Epithelial cell of esophagus (primary cell): ENCODE results near the gene DNAH5.

Source experiments
- DNase-seq: peaks from one replicate; pipeline ENCODE4 v3.0.0; 2010; ENCODE audit warnings: low read depth
- H3K4me3 ChIP-seq: 2 replicates; pipeline ENCODE4 v1.5.1; 2011; ENCODE audit warnings: mild to moderate bottlenecking, low read length, control low read depth
- CTCF ChIP-seq: IDR thresholded peaks from 2 replicates; pipeline ENCODE4 v1.5.1; 2011; ENCODE audit warnings: low read depth, mild to moderate bottlenecking, low read length, control low read depth, inconsistent platforms; ENCODE audit not compliant: insufficient read depth; ENCODE audit errors: missing control alignments

Gene DNAH5

GRCh38 chr5:13859270-13860065 lies 85.0 kb downstream of the DNAH5 start:
- TF ChIP-seq CTCF = no peak
- DNase-seq = no peak
- H3K4me3 ChIP-seq = no peak overlapping the region

DNA sequence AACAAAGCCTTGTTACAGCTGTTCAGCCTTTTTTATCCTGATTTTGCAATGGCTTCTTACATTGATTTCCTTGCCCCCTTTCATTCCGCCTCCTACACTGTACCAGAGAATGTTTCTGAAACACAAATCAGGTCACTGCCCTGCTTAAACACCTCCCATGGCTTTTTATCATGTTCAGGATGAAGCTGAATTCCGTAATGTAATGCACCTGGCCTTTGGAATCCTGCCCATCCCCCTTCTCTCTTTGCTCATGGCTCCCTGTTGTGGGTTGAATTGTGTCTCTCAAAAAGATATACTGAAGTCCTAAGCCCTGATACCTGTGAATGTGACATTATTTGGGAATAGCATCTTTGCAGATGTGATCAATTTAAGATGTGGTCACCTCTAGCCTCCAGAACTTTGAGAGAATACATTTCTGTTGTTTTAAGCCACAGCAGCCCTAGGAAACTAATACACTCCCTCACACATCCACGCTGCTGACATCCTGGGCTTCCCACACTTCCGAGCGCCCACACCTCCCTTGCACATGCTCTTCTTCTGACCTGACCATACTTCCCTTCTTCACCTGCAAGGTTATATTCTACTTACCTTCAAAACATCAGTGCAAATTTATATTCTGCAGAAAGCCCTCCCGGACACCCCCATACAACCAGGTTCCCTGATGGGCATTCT lies 101.2 kb downstream of the DNAH5 start:
- no peak for TF ChIP-seq CTCF
- no peak overlapping the region for H3K4me3 ChIP-seq
- no peak for DNase-seq

DNA sequence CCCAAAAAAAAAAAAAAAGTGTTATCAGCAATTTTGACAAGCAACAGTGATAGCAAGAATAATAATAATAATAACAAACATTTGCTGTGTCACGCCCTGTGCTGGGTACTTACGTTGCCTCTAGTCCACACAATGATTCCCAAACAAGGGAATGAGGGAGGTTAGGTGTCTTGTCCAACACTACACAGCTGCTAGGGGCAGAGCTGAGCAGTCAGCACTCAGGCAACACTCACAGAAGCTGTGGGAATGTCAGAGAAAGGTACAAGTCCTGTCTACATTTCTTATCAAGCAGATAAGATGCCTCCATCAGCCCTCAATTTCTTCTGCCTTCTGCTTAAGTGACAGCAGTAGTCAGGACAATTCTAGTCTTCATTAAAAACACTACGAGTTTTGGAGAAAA lies 111.0 kb downstream of the DNAH5 start:
- no peak overlapping the region for H3K4me3 ChIP-seq
- DNase-seq = no peak
- TF ChIP-seq CTCF = no peak

DNA sequence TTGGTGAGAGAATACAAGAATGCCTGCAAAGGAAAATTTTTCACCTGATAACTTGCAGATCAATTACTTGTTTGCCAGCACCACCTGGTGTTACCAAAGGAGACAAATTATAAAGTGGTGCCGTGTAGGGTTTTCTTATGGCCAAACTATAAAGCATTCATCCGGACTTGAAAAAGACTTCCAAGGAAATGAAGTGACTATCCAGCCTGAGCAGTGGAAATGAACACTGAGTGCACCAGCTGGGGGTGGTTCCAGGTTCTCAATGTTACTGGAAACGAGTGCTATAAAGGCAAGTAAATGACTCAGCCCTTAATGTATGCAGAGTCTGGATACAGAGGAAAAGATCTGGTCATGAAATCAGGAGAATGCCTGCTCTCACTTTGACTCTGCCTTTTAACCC lies 113.1 kb downstream of the DNAH5 start:
- DNase-seq = peak; percentile 74
- H3K4me3 ChIP-seq = no peak overlapping the region
- TF ChIP-seq CTCF = peak; percentile 44

DNA sequence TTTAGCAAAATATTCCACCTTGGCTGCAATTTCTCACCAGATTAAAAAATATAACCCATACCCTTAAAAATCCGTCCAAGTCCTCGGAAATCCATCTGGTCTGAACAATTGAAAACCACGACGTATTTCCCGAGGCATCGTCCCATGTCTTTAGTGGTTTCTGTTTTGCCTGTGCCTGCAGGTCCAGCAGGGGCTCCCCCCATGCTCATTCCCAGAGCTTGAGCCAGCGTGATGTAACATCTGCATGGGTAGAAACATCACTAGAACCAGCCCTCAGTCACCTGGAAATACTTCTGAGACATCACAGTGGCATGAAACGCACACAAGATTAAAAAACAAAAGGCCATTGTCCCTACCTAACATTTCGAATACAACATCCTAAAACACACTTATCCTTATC lies 114.0 kb downstream of the DNAH5 start:
- DNase-seq = peak; percentile 88
- TF ChIP-seq CTCF = no peak
- H3K4me3 ChIP-seq = no peak overlapping the region

DNA sequence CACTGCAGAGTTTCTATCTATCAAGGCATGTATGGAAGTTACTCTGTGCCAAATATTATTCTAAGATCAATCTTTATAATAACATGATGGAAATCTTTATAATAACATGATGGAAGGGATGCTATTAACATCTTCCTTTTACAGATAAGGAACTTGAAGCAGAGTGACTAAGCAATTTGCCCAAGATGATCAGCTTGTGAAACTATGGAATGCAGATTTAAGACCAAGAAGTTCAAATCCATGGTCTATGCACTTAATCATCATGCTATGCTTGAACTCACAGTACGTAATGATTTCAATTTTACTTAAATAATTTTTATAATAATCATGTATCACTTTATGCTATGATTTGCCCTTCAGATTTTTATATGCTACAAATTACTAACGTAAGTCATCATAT lies 123.1 kb downstream of the DNAH5 start:
- DNase-seq = no peak
- no peak overlapping the region for H3K4me3 ChIP-seq
- no peak for TF ChIP-seq CTCF

DNA sequence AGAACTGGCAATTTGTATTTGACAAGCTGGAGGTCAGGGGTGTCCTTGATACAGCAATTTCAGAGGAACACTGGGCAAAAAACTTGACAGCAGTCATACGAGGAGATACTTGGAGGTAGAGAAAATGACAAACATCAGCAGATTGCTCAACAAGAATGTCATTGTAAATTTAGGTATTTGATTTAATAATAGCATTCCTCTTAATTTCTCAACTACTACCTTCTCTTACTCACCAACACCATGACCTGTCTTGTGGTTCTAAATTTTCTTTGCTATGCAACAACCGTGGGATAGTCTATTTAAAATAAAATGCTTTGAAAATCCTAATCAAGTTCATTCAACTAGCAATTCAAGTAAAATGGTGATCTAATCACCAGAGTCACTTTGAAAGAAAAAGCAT lies 128.4 kb downstream of the DNAH5 start:
- TF ChIP-seq CTCF = no peak
- no peak overlapping the region for H3K4me3 ChIP-seq
- peak; percentile 54 for DNase-seq
